Regular cardiac myocyte (primary cell): ENCODE results near the gene NAGS. TPM values are rescaled to one million over a fixed set of nuclear protein-coding genes. Genes with fewer than 3 reads are reported as not detected.

Source experiments
- total RNA-seq: library from RNA; depleted of rRNA; stranded (reverse); fragments of >200 nt; gene quantifications from 2 replicates; pipeline ENCODE4 v1.2.3, GENCODE V29; 2014

The NAGS gene
- 0.96 and 2.5 TPM in 2 replicates for total RNA-seq

GRCh38 chr17:44004077-44004760, at the start of gene NAGS:
Gene NAGS (plus strand): TSS chr17:44004622. CDS start chr17:44004664, 42 bp downstream.

GRCh38 chr17:44014437-44015172, 10.2 kb downstream of the NAGS start, which contains the start of gene TMEM101:
Gene TMEM101 (minus strand): TSS chr17:44014963. CDS start chr17:44014952, 11 bp downstream.

Other genes starting within 250 kb of the NAGS start
- gene SOST, start 245.8 kb upstream of the NAGS start, total RNA-seq = 10.9 and 20.0 TPM in 2 replicates
- gene DUSP3, start 225.6 kb upstream of the NAGS start, total RNA-seq = 52.0 and 73.6 TPM in 2 replicates
- gene CFAP97D1, start 224.2 kb upstream of the NAGS start, total RNA-seq = under 0.01 TPM in 2 replicates
- 9.2 and 11.6 TPM in 2 replicates for gene MPP3, start 171.5 kb upstream of the NAGS start, total RNA-seq
- not detected in 2 replicates for gene CD300LG, start 157.4 kb upstream of the NAGS start, total RNA-seq
- gene MPP2, start 97.1 kb upstream of the NAGS start, total RNA-seq = 2.9 and 4.5 TPM in 2 replicates
- gene PPY, start 62.1 kb upstream of the NAGS start, total RNA-seq = not detected in 2 replicates
- gene PYY, start 50.7 kb upstream of the NAGS start, total RNA-seq = not detected in 2 replicates
- gene TMEM101, start 10.3 kb downstream of the NAGS start, total RNA-seq = 69.4 and 95.0 TPM in 2 replicates
- gene LSM12, start 62.0 kb downstream of the NAGS start, total RNA-seq = 36.9 and 50.4 TPM in 2 replicates
- gene G6PC3, start 66.1 kb downstream of the NAGS start, total RNA-seq = 12.7 and 17.4 TPM in 2 replicates
- gene HDAC5, start 119.0 kb downstream of the NAGS start, total RNA-seq = 24.2 and 56.7 TPM in 2 replicates
- gene HROB, start 137.3 kb downstream of the NAGS start, total RNA-seq = 1.1 and 3.6 TPM in 2 replicates
- gene ASB16, start 166.1 kb downstream of the NAGS start, total RNA-seq = under 0.01 TPM in 2 replicates
- gene TMUB2, start 182.3 kb downstream of the NAGS start, total RNA-seq = 25.5 and 28.8 TPM in 2 replicates
- 32.1 and 40.5 TPM in 2 replicates for gene ATXN7L3, start 195.3 kb downstream of the NAGS start, total RNA-seq
- 31.3 and 58.1 TPM in 2 replicates for gene UBTF, start 215.1 kb downstream of the NAGS start, total RNA-seq